Daoy (cell line): Measurements from ENCODE around the gene SGF29. TPM values are rescaled to one million over a fixed set of nuclear protein-coding genes. Genes with fewer than 3 reads are reported as not detected.
A peak's percentile ranks its signal among the peaks of the same experiment; 100 is the strongest.
"Not testable (repeated sequence)": the region's sequence is repeated elsewhere in the genome, so short reads cannot be mapped to it uniquely, and the experiment has no call there.

Source experiments
- DNase-seq: peaks from one replicate; pipeline ENCODE4 v3.0.0-alpha.2; 2015; ENCODE audit warnings: low read depth
- total RNA-seq: library from RNA; depleted of rRNA; stranded (reverse); fragments of >200 nt; shearing (Covaris generic); gene quantifications from 2 replicates; pipeline ENCODE4 v1.2.3, GENCODE V29; 2014

The SGF29 gene
- total RNA-seq, 1 experiment from 2014 or later: 24.3 TPM

GRCh38 chr16:28532940-28533647 lies 20.6 kb upstream of the SGF29 start:
- DNase-seq: no peak

GRCh38 chr16:28534542-28535373 lies 19.0 kb upstream of the SGF29 start:
- DNase-seq: no peak

- no peak for DNase-seq
Observed at GRCh38 chr16:28537076-28537475, 16.6 kb upstream of the SGF29 start.

- DNase-seq: no peak
Observed at GRCh38 chr16:28537964-28538732, 15.6 kb upstream of the SGF29 start.

- DNase-seq: peak; percentile 87
Observed at GRCh38 chr16:28538733-28539596, 14.8 kb upstream of the SGF29 start, which contains the start of gene NUPR1. TSS of gene NUPR1 (minus strand) at chr16:28538974. CDS start at chr16:28538907, 67 bp downstream.

GRCh38 chr16:28540346-28540745 lies 13.4 kb upstream of the SGF29 start:
- no peak for DNase-seq

- no peak for DNase-seq
Observed at GRCh38 chr16:28542646-28543045, 11.1 kb upstream of the SGF29 start.

- no peak for DNase-seq
Observed at GRCh38 chr16:28543072-28543471, 10.6 kb upstream of the SGF29 start.

- no peak for DNase-seq
Observed at GRCh38 chr16:28544998-28545397, 8.7 kb upstream of the SGF29 start.

- DNase-seq: not testable (repeated sequence)
Observed at GRCh38 chr16:28545964-28546363, 7.8 kb upstream of the SGF29 start.

- DNase-seq: no peak
Observed at GRCh38 chr16:28546626-28547025, 7.1 kb upstream of the SGF29 start.

GRCh38 chr16:28548306-28548802 lies 5.4 kb upstream of the SGF29 start:
- DNase-seq: no peak

- peak; percentile 28 for DNase-seq
Observed at GRCh38 chr16:28549301-28549899, 4.3 kb upstream of the SGF29 start.

- no peak for DNase-seq
Observed at GRCh38 chr16:28554634-28555423, 1.1 kb downstream of the SGF29 start.

GRCh38 chr16:28555561-28555960 lies 1.8 kb downstream of the SGF29 start:
- no peak for DNase-seq

GRCh38 chr16:28556914-28557320 lies 3.2 kb downstream of the SGF29 start:
- DNase-seq: no peak

GRCh38 chr16:28558456-28558855 lies 4.7 kb downstream of the SGF29 start:
- no peak for DNase-seq

GRCh38 chr16:28561557-28562187 lies 8.0 kb downstream of the SGF29 start:
- DNase-seq: no peak

GRCh38 chr16:28562199-28562598 lies 8.5 kb downstream of the SGF29 start:
- DNase-seq: no peak
